ENCODE results near the gene ANKRD44. TPM values are rescaled to one million over a fixed set of nuclear protein-coding genes. Genes with fewer than 3 reads are reported as not detected.

Gene ANKRD44
- total RNA-seq, 1 donor from 2014 or later: 14.2 TPM

GRCh38 chr2:196952936-196953335 is 357.6 kb downstream of the ANKRD44 start:
- TF ChIP-seq, protein P1, sequence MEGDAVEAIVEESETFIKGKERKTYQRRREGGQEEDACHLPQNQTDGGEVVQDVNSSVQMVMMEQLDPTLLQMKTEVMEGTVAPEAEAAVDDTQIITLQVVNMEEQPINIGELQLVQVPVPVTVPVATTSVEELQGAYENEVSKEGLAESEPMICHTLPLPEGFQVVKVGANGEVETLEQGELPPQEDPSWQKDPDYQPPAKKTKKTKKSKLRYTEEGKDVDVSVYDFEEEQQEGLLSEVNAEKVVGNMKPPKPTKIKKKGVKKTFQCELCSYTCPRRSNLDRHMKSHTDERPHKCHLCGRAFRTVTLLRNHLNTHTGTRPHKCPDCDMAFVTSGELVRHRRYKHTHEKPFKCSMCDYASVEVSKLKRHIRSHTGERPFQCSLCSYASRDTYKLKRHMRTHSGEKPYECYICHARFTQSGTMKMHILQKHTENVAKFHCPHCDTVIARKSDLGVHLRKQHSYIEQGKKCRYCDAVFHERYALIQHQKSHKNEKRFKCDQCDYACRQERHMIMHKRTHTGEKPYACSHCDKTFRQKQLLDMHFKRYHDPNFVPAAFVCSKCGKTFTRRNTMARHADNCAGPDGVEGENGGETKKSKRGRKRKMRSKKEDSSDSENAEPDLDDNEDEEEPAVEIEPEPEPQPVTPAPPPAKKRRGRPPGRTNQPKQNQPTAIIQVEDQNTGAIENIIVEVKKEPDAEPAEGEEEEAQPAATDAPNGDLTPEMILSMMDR (conservative IDR thresholded peaks at IDR 0.05): no peak
- Mint-ChIP-seq H3K4me3 (no peak overlapping the region), H3K27me3 (no peaks in the 10 kb centered on the region), H3K36me3 (no peaks in the 10 kb centered on the region), H3K27ac (no peak overlapping the region), H3K4me1 (ENCODE audit: unreplicated experiment) (peaks cover 11% of the 10 kb centered on the region), H3K9me3 (no peaks in the 10 kb centered on the region)
- no peak for DNase-seq (ENCODE audit: extremely low spot score, unreplicated experiment)

DNA sequence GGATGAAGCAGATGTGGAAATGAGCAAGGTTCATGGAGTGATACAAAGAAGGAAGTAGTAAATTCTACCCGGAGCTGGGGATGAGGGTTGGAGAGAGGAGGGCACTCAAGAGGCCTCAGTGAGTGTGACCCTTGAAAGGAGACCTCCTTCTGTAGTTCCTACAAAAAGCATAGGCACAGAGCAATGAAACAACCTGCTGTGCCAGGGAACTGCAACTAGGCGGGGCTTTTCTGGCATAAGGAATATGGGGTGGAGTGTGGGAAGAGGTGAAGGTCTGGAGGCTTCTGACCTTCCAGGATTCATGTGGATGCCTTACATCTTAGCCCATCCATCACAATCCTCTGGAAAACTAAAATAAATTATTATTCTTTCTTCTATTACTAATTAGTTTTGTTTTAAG is 358.6 kb downstream of the ANKRD44 start:
- Mint-ChIP-seq H3K27ac (no peak overlapping the region), H3K36me3 (no peaks in the 10 kb centered on the region), H3K27me3 (no peaks in the 10 kb centered on the region), H3K4me1 (ENCODE audit: unreplicated experiment) (peaks cover 11% of the 10 kb centered on the region), H3K9me3 (no peaks in the 10 kb centered on the region), H3K4me3 (no peak overlapping the region)
- DNase-seq (ENCODE audit: extremely low spot score, unreplicated experiment): no peak
- TF ChIP-seq, protein P1 (conservative IDR thresholded peaks at IDR 0.05): no peak

DNA sequence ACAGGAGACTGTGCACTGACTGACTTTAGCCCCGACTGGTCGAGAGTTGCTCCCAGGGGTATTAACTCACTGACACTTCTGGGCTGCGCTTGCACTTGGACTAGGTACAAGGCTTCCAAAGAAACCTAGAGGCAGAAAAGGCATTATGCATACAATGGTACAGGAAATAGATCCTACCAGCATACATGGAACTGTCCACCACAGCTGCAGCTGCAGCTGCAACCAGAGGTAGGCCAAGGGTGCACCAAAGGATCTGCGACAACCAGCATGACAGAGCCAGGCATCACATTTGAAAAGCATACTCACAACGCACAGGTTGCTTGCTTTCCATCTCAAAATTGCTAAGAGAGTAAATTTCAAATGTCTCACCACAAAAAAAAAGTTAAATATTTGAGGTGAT is 361.5 kb downstream of the ANKRD44 start:
- H3K27ac Mint-ChIP-seq: no peak overlapping the region
- peaks cover 5% of the 10 kb centered on the region for H3K4me1 Mint-ChIP-seq (ENCODE audit: unreplicated experiment)
- TF ChIP-seq, protein P1 (conservative IDR thresholded peaks at IDR 0.05): no peak

DNA sequence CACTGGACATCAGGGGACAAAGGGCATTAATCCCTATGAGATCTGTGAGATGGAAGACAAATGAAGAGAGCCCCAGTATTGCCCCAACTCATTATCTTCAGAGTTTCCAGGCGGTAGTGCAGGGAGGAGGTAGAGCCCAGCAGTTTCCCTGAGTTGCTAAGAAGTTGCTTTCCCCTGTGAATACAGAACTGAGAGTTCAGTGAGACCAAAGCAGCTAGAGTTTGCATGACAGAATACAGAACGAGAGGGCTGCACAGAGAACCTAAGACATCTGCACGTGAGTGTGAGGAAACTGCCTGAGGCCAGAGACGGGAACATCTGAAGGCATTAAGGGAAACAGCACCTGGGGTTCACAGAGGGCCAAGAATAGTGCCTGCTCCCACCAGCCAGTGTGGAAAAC is 366.0 kb downstream of the ANKRD44 start:
- H3K27me3 Mint-ChIP-seq: no peaks in the 10 kb centered on the region
- TF ChIP-seq, protein P1 (conservative IDR thresholded peaks at IDR 0.05): no peak
- H3K4me3 Mint-ChIP-seq: no peak overlapping the region
- peaks cover 5% of the 10 kb centered on the region for H3K4me1 Mint-ChIP-seq (ENCODE audit: unreplicated experiment)
- no peaks in the 10 kb centered on the region for H3K36me3 Mint-ChIP-seq
- H3K9me3 Mint-ChIP-seq: no peaks in the 10 kb centered on the region
- H3K27ac Mint-ChIP-seq: no peak overlapping the region
- DNase-seq (ENCODE audit: extremely low spot score, unreplicated experiment): no peak

More for the DNA sequence above, 361.5 kb downstream of the ANKRD44 start:
- DNase-seq (ENCODE audit: extremely low spot score, unreplicated experiment): no peak
- H3K9me3 Mint-ChIP-seq: no peaks in the 10 kb centered on the region
- no peak overlapping the region for H3K4me3 Mint-ChIP-seq
- H3K36me3 Mint-ChIP-seq: no peaks in the 10 kb centered on the region
- H3K27me3 Mint-ChIP-seq: no peaks in the 10 kb centered on the region

- Mint-ChIP-seq H3K9me3 (no peaks in the 10 kb centered on the region), H3K27ac (no peak overlapping the region), H3K4me3 (no peak overlapping the region), H3K36me3 (no peaks in the 10 kb centered on the region), H3K27me3 (no peaks in the 10 kb centered on the region), H3K4me1 (ENCODE audit: unreplicated experiment) (peaks cover 5% of the 10 kb centered on the region)
- TF ChIP-seq, protein P1 (conservative IDR thresholded peaks at IDR 0.05): no peak
- DNase-seq (ENCODE audit: extremely low spot score, unreplicated experiment): no peak
These were observed 369.0 kb downstream of the ANKRD44 start for GRCh38 chr2:196941398-196942078.
